GM19467 (cell line): ENCODE results near the gene STARD9.

Source experiments
- ATAC-seq: cut with Tn5 transposase; IDR thresholded peaks from one replicate; pipeline ENCODE4 v1.9.1; 2021; ENCODE audit warnings: mild to moderate bottlenecking, moderate library complexity; ENCODE audit not compliant: unreplicated experiment

Gene STARD9

DNA sequence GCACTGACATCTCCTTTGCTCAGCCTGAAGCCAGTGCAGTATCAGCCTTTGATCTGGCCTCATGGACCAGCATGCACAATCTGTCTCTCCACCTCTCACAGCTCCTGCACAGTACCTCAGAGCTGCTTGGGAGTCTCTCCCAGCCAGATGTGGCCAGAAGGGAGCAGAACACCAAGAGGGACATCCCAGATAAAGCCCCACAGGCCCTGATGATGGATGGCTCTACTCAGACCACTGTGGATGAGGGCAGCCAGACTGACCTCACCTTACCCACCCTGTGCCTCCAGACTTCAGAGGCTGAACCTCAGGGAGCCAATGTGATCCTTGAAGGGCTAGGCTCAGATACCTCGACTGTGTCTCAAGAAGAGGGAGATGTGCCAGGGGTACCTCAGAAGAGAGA, 117.1 kb downstream of the STARD9 start:
- no peak for ATAC-seq

DNA sequence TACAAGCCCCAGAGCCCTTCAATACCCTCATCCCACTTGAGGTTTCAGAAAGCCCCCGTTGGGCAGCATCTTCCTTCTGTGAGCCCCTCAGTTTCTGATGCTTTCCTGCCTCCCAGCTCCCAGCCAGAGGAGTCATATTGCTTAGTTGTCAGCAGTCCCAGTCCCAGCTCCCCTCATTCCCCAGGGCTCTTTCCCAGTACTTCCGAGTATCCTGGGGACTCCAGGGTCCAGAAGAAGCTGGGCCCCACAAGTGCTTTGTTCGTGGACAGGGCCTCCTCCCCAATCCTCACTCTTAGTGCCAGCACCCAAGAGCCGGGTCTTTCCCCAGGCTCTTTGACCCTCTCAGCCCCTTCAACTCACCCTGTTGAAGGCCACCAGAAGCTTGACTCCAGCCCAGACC, 117.6 kb downstream of the STARD9 start:
- ATAC-seq = no peak

DNA sequence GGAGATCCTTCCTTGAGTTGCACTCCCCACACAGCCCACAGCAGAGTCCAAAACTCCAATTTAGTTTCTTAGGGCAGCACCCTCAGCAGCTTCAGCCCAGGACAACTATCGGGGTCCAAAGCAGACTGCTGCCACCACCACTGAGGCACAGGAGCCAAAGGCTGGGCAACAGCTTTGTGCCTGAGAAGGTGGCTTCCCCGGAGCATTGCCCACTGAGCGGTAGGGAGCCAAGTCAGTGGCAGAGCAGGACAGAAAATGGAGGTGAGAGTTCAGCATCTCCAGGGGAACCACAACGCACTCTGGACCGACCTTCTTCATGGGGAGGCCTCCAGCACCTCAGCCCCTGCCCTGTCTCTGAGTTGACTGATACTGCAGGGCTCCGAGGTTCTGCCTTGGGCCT, 118.1 kb downstream of the STARD9 start:
- ATAC-seq = no peak

DNA sequence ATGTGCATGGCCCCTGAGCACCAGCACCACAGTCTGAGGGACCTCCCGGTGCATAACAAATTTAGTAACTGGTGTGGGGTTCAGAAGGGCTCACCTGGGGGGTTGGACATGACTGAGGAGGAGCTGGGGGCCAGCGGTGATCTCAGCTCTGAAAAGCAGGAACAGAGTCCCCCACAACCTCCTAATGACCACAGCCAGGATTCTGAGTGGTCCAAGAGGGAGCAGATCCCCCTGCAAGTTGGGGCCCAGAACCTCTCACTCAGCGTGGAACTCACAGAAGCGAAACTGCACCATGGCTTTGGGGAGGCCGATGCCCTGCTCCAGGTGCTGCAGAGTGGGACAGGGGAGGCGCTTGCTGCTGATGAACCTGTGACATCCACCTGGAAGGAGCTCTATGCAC, 118.5 kb downstream of the STARD9 start:
- ATAC-seq = no peak

DNA sequence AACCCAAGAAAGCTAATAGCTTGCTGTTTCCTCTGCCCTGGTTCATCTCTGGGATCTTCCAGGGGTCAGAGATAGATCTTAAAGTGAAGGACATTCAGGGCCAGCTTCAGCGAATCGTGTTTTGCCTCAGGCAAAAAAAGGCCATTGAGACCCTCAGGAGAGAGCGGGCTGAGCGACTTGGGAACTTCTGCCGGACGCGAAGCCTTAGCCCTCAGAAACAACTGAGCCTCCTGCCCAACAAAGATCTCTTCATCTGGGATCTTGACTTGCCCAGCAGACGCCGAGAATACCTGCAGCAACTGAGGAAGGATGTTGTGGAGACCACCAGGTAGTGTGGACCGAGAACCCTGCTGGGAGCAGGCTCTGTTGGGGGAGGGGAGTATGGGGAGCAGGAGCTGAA, 119.0 kb downstream of the STARD9 start:
- ATAC-seq = no peak

DNA sequence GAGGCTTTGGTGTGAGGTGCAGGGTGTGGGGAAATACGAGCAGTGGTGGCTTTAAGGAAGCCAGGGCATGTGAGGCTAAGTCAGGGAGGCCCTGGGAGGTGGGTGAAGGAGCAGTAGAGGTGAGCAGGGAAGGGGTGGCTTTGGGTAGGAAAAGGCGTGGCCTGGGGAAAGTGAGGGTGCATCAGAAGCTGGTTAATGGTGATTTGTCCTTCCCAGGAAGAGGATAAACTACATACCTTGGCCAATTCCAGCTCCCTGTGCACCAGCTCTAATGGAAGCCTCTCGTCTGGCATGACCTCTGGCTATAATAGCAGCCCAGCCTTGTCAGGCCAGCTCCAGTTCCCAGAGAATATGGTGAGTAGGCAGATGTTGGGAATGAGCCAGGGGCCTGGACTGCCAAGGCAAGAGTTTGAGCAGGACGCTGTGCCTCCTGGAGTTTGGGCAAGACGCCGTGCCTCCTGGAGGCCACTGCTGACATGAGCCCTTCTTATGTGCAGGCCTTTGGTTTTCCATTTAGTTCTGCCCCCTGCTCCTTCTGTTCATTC, 120.2 kb downstream of the STARD9 start:
- ATAC-seq = no peak

DNA sequence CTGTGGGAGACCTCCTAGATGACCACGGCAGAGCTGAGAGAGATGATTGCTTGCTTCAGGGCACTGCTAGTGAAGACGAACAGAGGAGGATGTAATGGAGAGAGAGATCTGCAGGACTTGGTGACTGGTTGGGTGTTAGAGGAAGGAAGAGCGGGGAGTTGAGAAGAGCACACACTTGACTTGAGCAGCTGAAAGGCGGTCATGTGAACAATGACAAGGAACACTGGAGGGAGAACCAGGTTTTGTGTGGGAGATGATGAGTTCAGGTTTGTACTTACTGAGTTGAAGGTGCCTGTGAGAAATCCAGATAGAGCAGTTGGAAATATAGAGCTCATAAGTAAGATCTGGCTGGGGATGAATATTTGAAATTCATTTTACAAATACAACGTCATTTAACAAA, 121.2 kb downstream of the STARD9 start:
- ATAC-seq = no peak

DNA sequence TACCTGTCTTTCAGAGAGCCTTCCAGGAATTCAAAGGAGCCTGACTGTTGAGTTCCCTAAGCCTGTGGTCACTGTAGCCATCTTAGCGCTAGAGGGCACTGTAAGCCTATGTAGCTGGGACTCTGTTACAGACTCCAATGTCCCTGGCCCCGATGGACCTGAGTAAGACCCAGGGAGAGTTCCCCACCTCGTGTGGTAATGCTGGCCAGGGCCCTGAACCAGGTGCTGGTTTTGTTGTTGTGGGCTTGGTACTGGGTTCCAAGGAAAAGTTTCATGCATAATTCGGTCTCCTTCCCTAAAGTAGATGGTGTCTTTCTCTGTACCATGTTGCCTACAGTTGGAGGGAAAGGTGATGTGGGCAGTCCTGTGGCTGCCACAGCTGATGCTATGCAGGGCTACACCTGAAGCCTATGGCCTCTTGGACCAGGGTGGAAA, 129.1 kb downstream of the STARD9 start:
- ATAC-seq = no peak

DNA sequence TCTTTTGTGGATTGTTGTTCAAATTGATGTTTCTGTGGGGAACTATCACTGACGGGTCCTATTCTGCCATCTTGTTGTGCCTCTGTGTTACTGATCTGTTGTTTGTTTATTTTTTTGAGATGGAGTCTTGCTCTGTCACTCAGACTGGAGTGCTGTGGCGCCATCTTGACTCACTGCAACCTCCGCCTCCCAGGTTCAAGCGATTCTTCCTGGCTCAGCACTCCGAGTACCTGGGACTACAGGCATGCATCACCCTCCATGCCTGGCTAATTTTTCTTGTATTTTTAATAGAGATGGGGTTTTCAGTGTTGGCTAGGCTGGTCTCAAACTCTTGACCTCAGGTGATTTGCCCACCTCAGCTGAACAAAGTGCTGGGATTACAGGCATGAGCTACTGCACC, 129.9 kb downstream of the STARD9 start:
- ATAC-seq = no peak

DNA sequence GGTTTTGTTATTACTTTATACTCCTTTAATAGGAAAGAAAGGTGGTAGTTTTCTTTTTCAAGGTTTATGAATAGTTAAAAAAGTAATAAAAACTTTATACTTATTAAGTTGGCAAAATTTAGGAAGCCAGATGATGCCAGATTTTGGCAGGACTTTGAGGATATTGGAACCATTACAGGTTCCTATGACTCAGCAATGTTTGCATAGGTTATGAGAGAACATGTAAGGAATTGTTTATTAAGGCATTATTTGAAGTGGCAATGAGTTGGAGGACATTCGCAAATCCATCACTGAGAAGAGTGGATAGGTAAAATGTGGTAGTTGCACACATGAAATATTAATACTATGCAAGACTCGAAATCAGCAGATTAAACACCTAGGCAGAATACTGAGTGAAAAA, 131.7 kb downstream of the STARD9 start:
- no peak for ATAC-seq

DNA sequence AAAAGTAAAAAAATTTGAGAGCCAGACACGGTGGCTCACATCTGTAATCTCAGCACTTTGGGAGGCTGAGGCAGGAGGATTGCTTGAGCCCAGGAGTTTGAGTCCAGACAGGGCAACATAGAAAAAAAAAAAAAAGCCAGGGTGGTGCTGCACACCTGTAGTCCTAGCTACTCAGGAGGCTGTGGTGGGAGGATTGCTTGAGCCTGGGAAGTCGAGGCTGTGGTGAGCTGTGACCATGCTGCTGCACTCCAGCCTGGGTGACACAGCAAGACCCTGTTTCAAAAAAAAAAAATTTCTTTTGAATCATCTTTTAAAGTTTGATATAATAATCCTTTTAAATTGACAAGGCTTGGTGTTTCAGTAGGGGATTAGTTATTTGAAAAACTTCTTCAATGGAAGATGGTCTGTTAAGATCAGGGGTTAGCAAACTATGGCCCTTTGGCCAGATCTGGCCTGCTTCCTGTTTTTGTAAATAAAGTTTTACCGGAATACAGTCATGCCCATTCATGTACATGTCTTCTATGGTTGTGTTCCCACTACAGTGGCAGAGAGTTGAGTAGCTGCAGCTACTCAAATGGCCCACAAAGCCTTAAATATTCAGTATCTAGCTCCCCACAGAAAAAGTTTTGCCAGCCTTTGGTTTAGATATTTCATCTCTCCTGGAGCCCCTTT, 132.6 kb downstream of the STARD9 start:
- ATAC-seq = no peak

DNA sequence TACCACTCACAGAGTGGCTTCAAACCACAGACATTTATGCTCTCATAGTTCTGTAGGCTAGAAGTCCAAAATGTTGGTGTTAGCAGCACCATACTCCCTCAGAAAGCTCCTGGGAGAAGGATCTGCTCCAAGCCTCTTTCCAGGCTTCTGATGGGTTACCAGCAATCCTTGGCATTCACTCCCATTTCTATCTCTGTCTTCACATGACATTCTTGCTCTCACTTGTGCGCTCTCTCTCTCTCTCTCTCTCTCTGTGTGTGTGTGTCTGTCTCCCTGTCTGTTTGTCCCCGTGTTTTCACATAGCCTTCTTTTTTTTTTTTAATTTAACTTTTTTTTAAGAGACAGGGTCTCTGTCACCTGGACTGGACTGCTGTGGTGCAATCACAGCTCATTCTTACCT, 135.3 kb downstream of the STARD9 start:
- ATAC-seq = no peak

DNA sequence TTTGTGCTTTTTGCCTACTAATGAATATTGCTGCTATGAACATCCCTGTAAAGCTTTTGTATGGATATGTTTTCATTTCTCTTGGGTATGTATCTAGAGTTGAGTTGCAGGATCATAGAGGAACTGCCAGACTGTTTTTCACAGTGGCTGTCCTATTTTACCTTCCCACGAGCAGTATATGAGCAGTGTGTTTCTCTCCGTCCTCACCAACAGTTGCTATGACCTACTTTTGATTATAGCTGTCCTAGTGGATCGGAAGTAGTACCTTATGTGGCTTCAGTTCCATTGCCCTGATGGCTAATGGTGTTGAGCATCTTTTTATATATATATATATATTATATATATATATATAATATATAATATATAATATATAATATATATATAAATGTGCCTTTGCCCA, 136.3 kb downstream of the STARD9 start:
- ATAC-seq = no peak

DNA sequence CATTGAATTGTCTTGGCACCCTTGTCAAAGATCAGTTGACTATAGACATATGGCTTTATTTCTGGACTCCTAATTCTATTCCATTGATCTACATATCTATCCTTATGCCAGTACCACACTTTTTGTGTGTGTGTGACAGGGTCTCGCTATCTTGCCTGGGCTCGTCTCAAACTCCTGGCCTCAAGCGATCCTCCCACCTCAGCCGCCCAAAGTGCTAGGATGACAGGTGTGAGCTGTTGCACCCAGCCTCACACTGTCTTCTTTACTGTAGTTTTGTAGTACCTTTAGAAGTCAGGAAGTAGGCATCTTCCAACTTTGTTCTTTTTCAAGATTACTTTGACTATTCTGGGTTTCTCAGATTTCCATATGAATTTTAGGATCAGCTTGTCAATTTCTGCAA, 137.2 kb downstream of the STARD9 start:
- ATAC-seq = no peak

DNA sequence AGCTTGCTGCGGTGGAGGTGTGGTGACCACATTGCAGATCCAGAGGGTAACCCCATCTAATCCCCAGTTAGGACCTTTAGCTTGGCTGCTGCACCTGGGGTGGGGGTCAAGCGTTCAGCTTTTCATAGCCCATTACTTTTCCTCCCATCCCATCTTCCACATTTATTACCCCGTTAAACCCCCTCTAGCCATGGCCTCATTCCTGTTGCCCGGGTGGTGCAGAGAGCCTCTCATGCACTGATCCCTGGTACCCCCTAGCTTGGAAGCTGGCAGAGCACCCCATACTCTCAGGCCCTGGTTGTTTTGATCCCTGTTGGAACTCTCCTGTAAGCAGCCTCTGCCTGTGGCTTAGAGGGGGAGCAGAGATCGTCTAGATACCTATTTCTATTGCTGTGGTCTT, 140.7 kb downstream of the STARD9 start:
- ATAC-seq = no peak

DNA sequence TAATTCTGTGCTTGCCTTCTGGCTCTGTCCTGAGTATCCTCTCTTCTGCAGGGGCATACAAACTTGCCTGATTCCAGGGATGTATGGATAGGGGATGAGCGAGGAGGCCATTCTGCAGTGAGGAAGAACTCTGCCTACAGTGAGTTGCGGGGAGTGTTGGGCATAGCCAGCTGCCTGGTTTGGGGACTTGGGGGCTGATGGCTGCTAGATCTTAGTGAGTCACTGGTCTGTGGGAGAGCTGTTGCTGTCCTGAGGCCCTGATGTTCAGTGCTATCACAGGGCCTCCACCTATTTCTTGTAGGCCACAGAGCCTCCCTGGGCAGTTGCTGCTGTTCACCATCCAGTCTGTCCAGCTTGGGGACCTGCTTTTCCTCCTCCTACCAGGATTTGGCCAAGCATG, 141.2 kb downstream of the STARD9 start:
- no peak for ATAC-seq

DNA sequence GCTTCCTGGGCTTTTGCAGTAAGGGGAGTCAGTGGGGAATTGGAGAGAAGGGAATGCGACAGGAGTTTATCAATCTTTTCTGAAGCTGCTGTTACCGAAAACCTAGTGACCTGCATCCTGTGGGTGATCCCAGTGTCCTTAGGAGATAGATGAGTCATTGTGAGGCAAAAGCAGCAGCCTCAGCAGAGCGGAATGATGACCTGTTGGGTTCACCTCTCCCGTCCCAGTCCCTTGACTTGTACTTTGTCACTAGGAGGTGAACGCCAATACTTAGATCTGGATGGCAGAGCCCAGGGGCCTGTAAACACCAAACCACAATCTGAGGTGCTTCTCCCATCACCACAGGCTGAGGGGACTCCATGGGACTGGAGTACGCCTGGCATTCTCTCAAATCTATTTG, 143.6 kb downstream of the STARD9 start:
- ATAC-seq = no peak

DNA sequence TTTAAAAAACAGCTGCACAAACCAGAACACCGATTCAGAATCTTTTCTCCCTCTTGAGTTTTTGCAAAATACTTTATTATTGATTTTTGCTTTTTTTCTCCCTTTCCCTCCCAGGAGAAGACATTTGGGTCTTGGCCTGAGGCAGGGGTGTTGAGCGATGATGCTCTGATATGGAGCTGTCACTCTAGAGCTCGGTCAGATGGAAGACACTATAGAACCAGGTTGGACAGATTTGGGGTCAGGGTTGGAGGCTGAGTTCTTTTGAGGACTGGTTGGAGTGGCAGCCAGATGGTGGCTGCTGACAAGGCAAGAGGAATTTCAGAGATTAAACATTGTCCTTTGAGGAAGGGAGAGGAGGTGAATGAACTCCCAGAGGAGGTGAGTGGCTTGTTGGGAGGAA, 144.7 kb downstream of the STARD9 start:
- ATAC-seq = no peak

DNA sequence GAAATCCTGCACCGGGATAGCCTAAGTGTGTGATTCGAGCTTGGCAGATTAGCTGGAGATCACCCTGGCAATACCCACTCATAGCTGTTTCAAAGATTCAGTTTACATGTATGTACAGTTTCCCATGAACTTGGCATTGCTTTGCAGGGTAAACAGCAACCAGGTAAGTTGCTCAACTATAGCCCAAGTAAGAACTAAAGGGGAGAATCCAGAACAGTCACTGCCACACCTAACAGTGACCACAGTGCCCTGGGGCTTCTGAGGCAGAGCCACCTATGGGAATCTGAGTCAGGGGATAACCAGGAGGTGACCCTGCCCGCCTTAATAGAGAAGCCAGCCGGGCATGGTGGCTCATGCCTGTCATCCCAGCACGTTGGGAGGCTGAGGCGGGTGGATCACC, 145.6 kb downstream of the STARD9 start:
- ATAC-seq = no peak

DNA sequence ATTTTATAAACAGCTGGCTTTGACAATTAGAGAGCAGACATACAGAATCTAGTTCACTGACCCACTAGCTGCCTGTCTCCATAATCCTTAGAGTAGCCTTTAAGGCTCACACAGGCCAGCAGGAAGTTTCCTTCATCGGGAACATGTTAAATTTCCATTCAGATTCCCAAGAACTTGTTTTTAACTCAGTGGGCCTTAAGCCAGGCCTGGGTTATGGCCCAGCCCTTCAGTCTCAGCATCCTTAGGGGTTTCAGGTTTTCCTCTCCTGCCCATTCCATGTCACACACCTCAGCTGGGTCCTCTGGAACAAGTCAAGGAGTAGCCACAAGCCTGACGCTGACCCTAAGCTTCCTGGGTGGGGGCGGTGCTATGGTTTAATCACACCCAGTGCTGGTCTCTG, 146.5 kb downstream of the STARD9 start:
- ATAC-seq = no peak

DNA sequence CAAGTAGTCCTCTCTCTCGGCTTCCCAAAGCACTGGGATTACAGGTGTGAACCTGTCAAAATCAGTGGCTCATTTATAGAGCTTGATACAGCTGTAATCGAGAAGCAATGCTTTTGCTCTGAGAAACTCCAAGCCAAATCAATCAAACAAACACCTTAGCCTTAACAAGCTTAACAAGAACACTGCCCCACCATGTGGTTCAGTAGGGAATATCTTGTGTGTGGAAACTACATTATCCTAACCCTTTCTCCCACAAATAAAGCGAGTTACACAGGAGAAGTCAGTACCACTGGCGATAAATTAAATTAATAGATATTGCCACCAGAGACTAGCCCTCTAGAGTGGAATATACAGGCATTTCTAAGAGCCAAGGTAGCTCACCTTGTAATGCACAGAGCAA, 147.7 kb downstream of the STARD9 start:
- no peak for ATAC-seq

DNA sequence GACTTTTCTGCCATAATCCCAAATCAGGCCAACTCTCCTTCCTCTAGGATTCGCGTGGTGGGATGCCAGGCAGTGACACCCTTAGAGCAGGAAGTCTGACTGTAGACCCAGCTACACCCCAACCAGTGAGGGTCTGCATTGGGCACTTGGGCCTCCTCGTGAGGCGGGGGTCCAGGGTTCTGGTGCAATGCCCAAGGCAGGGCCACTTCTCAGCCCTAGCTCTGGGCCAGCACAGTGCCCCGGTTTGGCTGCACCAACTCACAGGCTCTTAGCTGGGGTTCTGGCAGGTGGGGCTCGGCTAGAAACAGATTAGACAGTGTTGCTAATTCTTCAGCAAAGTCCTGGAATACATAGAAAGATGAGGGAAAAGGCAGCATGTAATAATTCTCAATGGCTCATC, 148.9 kb downstream of the STARD9 start:
- no peak for ATAC-seq

DNA sequence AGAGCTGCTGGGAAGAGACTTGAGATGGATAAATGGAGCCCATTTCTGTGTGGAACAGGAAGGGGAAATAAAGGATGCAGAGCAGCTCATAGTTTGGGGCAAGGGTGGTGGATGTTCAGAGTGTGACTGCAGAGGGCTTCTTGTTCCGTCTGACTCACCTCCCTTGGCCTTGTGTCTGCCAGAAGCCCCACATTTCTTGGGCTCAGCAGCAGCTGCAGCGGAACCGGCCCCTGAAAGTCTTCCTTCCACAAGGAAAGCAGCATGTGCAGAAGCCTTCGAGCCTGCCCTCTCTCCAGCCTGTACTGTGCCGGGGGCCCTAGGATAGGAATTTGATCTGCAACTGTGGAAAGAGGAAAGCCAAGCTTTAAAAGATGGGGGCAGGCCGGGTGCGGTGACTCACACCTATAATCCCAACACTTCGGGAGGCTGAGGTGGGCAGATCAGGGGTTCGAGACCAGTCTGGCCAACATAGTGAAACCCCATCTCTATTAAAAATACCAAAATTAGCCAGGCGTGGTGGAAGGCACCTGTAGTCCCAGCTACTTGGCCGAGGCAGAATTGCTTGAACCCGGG, 150.0 kb downstream of the STARD9 start:
- ATAC-seq = no peak
